WTC11 (cell line): ENCODE data around the gene RAB26. TPM values are rescaled to one million over a fixed set of nuclear protein-coding genes. Genes with fewer than 3 reads are reported as not detected.

Experiments used
- AFF4 ChIP-seq: sonication (generic); formaldehyde crosslinking; IDR thresholded peaks from 2 replicates; pipeline ENCODE4 v1.8.1; 2023; ENCODE audit warnings: mild to moderate bottlenecking, missing genetic modification reagents, borderline replicate concordance
- ATF3 ChIP-seq: sonication (generic); formaldehyde crosslinking; conservative IDR thresholded peaks from 2 replicates; pipeline ENCODE4 v1.8.1; 2022; ENCODE audit warnings: mild to moderate bottlenecking, missing genetic modification reagents
- CBFB ChIP-seq: sonication (generic); formaldehyde crosslinking; IDR thresholded peaks from 2 replicates; pipeline ENCODE4 v1.8.1; 2022; ENCODE audit warnings: mild to moderate bottlenecking, low read depth, missing genetic modification reagents
- CREB1 ChIP-seq: sonication (generic); formaldehyde crosslinking; IDR thresholded peaks from 2 replicates; pipeline ENCODE4 v1.8.0; 2023; ENCODE audit warnings: mild to moderate bottlenecking, missing genetic modification reagents
- E2F5 ChIP-seq: sonication (generic); formaldehyde crosslinking; IDR thresholded peaks from 2 replicates; pipeline ENCODE4 v1.8.1; 2022; ENCODE audit warnings: mild to moderate bottlenecking, moderate library complexity, missing genetic modification reagents
- ELF4 ChIP-seq: sonication (generic); formaldehyde crosslinking; IDR thresholded peaks from 2 replicates; pipeline ENCODE4 v1.8.1; 2022; ENCODE audit warnings: low read depth, mild to moderate bottlenecking, moderate library complexity, missing genetic modification reagents
- EMX1 ChIP-seq: fragments of 250-450 bp; sonication (Bioruptor Pico); IDR thresholded peaks from 2 replicates; pipeline ENCODE4 v1.8.0; 2021; ENCODE audit warnings: mild to moderate bottlenecking
- ERG ChIP-seq: fragments of 250-450 bp; sonication (Bioruptor Pico); IDR thresholded peaks from 2 replicates; pipeline ENCODE4 v1.8.0; 2021; ENCODE audit warnings: mild to moderate bottlenecking
- FOXP1 ChIP-seq: sonication (generic); formaldehyde crosslinking; IDR thresholded peaks from 2 replicates; pipeline ENCODE4 v1.8.0; 2022; ENCODE audit warnings: missing genetic modification reagents, mild to moderate bottlenecking, moderate library complexity, borderline replicate concordance
- MAX ChIP-seq: sonication (generic); formaldehyde crosslinking; IDR thresholded peaks from 2 replicates; pipeline ENCODE4 v1.8.0; 2022; ENCODE audit warnings: mild to moderate bottlenecking, missing genetic modification reagents
- MLX ChIP-seq: sonication (generic); formaldehyde crosslinking; IDR thresholded peaks from 2 replicates; pipeline ENCODE4 v1.8.1; 2023; ENCODE audit warnings: mild to moderate bottlenecking, missing genetic modification reagents, moderate library complexity
- MXD4 ChIP-seq: fragments of 250-450 bp; sonication (Bioruptor Pico); IDR thresholded peaks from 2 replicates; pipeline ENCODE4 v1.8.0; 2021; ENCODE audit warnings: mild to moderate bottlenecking, moderate library complexity, borderline replicate concordance
- NR2C2 ChIP-seq: sonication (generic); formaldehyde crosslinking; IDR thresholded peaks from 2 replicates; pipeline ENCODE4 v1.8.0; 2022; ENCODE audit warnings: mild to moderate bottlenecking, missing genetic modification reagents
- PREB ChIP-seq: sonication (generic); formaldehyde crosslinking; IDR thresholded peaks from 2 replicates; pipeline ENCODE4 v1.8.1; 2022; ENCODE audit warnings: mild to moderate bottlenecking, missing genetic modification reagents, moderate library complexity, borderline replicate concordance
- RORB ChIP-seq: fragments of 250-450 bp; sonication (Bioruptor Pico); IDR thresholded peaks from 2 replicates; pipeline ENCODE4 v1.9.0; 2021; ENCODE audit warnings: mild to moderate bottlenecking
- SP1 ChIP-seq: sonication (generic); formaldehyde crosslinking; conservative IDR thresholded peaks from 2 replicates; pipeline ENCODE4 v1.8.1; 2022; ENCODE audit warnings: missing genetic modification reagents
- STAT6 ChIP-seq: sonication (generic); formaldehyde crosslinking; conservative IDR thresholded peaks from 2 replicates; pipeline ENCODE4 v1.8.1; 2023; ENCODE audit warnings: mild to moderate bottlenecking, low read depth, missing genetic modification reagents, moderate library complexity
- TP53 ChIP-seq: sonication (generic); formaldehyde crosslinking; IDR thresholded peaks from 2 replicates; pipeline ENCODE4 v1.8.1; 2023; ENCODE audit warnings: mild to moderate bottlenecking, missing genetic modification reagents
- USF1 ChIP-seq: sonication (generic); formaldehyde crosslinking; IDR thresholded peaks from 2 replicates; pipeline ENCODE4 v1.8.0; 2022; ENCODE audit warnings: mild to moderate bottlenecking, missing genetic modification reagents
- ZMAT4 ChIP-seq: fragments of 250-450 bp; sonication (Bioruptor Pico); IDR thresholded peaks from 2 replicates; pipeline ENCODE4 v1.9.0; 2021; ENCODE audit warnings: mild to moderate bottlenecking
- ZNF396 ChIP-seq: fragments of 250-450 bp; sonication (Bioruptor Pico); IDR thresholded peaks from 2 replicates; pipeline ENCODE4 v1.8.0; 2021; ENCODE audit warnings: mild to moderate bottlenecking, moderate library complexity, borderline replicate concordance
- ZNF425 ChIP-seq: fragments of 250-450 bp; sonication (Bioruptor Pico); conservative IDR thresholded peaks from 2 replicates; pipeline ENCODE4 v1.9.0; 2021; ENCODE audit warnings: mild to moderate bottlenecking
- ZNF671 ChIP-seq: fragments of 250-450 bp; sonication (Bioruptor Pico); IDR thresholded peaks from 2 replicates; pipeline ENCODE4 v1.8.0; 2021; ENCODE audit warnings: mild to moderate bottlenecking
- total RNA-seq: library from RNA; stranded (reverse); gene quantifications from 3 replicates; pipeline ENCODE4 v1.2.3, GENCODE V29; 2021

Gene RAB26
- total RNA-seq, 1 experiment from 2014 or later = 7.3 TPM

- TF ChIP-seq ZNF425 (CRISPR knock-in tag) = peak; percentile 66; the same call in 1 of the 2 replicates
- peak; percentile 90 for TF ChIP-seq ZNF671 (CRISPR knock-in tag)
- no peak for TF ChIP-seq ELF4 (CRISPR knock-in tag)
- peak; percentile 69 for TF ChIP-seq ERG (CRISPR knock-in tag)
- TF ChIP-seq SP1 (CRISPR knock-in tag) = peak; percentile 67
- no peak for TF ChIP-seq ATF3 (CRISPR knock-in tag)
- TF ChIP-seq NR2C2 (CRISPR knock-in tag) = no peak
- TF ChIP-seq E2F5 (CRISPR knock-in tag) = no peak
- TF ChIP-seq TP53 (CRISPR knock-in tag) = no peak
- TF ChIP-seq STAT6 (CRISPR knock-in tag) = no peak
- no peak for TF ChIP-seq PREB (CRISPR knock-in tag)
- TF ChIP-seq MAX (CRISPR knock-in tag) = peak; percentile 29; the same call in 1 of the 2 replicates
- peak; percentile 89 for TF ChIP-seq EMX1 (CRISPR knock-in tag)
- TF ChIP-seq MLX (CRISPR knock-in tag) = 0 out of 2 replicates have a peak, but pooled peaks have one; percentile 50
- TF ChIP-seq CREB1 = no peak
- peak; percentile 84; the same call in 1 of the 2 replicates for TF ChIP-seq AFF4 (CRISPR knock-in tag)
- TF ChIP-seq USF1 (CRISPR knock-in tag) = 0 out of 2 replicates have a peak, but pooled peaks have one; percentile 60
- no peak for TF ChIP-seq MXD4 (CRISPR knock-in tag)
- peak; percentile 27; the same call in 1 of the 2 replicates for TF ChIP-seq FOXP1 (CRISPR knock-in tag)
- no peak for TF ChIP-seq RORB
- no peak for TF ChIP-seq CBFB
- no peak for TF ChIP-seq ZNF396
- TF ChIP-seq ZMAT4 (CRISPR knock-in tag) = no peak
Measured at GRCh38 chr16:2150418-2151187, 2.2 kb downstream of the RAB26 start (continued).
